GM21447 (cell line): ENCODE data around the gene KRTCAP2.
A peak's percentile ranks its signal among the peaks of the same experiment; 100 is the strongest.
"Not testable (repeated sequence)": the region's sequence is repeated elsewhere in the genome, so short reads cannot be mapped to it uniquely, and the experiment has no call there.

ENCODE experiments used
- ATAC-seq: cut with Tn5 transposase; IDR thresholded peaks from one replicate; pipeline ENCODE4 v1.9.1; 2021; ENCODE audit not compliant: unreplicated experiment

KRTCAP2 gene

DNA sequence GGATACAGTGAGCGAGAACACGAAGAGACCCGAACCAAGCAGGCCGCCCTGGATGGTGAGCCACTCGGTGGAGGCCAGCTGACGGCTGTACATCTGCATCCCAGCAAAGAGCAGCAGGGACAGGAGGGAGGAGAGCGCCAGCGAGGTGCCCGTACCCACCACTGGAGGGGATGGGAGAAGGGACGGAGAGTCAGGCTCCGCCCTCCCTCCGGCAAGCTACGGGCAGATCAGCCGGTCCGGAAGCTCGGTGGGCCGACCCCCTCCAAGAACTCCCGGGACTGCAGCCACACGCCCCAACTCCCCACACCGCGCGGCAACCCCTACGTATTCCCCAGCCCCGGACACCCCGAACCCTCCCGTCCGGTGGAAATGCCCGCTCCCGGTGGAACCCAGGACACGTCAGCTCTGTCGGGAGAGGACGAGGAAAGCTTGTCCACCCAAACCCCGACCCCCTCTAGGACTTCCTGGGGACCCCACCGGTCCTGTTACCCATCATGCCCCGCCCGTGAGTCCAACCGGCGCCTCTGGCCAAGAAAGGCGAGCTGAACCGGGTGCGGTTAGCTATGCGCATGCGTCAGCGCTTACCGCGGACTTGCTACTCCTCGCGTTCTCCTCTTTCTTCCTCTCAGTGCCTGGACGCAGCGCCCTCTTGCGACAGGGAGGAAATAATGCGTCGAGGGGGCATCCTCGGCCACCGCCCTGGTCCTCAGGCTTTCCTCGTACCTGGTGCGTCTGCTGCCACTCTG lies at the start of gene KRTCAP2:
Gene KRTCAP2 (minus strand): TSS at position 573 of the 746 bp plus-strand sequence. CDS start 80 bp downstream, at position 493.
- ATAC-seq, result peak; percentile 70

DNA sequence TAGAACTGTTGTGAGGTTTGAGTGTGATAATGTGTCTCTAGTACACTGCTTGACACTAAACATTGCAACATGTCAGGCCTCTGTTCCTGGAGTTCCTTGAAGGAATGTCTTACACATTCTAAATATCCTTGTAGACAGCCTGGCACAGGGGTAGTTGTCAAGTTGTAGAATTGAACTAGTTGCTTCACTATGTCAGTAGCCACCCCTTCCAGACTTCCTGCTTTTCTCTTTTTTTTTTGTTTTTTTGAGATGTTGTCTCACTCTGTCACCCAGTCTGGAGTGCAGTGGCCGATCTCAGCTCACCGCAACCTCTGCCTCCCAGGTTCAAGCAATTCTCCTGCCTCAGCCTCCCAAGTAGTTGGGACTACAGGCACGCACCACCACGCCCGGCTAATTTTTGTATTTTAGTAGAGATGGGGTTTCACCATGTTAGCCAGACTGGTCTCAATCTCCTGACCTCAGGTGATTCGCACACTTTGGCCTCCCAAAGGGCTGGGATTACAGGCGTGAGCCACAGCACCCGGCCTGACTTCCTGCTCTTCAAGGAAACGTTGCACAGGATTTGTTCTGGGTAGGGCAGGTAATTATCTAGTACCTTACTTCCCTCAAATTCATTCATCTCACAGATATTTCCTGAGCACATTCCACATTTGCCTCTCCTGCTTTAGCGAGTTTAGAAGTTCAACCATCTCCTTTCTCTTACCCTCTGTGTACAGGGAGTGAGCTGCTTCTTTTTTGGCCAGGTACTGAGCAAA lies 47.3 kb upstream of the KRTCAP2 start:
- not testable (repeated sequence) for ATAC-seq

DNA sequence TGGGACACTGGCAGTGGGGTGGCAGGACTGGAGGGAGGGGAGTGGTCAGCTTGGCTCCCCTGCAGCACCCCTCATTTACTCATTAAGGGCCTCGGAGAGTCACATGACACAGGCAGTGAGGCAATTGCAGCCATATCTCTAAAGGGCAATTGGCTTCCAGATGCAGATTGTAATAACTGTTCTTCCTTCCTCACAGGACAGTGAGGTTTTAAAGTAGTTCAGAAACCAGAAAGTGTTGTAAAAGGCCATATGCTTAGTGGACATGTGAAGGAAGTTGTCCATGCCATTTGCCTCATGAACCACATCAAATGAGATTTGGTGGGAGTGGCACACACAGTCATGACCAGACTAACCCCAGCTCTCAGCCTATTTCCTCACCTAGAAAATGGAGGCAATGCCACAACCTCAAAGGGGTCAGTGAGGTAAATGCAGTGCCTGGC lies 46.5 kb upstream of the KRTCAP2 start:
- ATAC-seq, result no peak

DNA sequence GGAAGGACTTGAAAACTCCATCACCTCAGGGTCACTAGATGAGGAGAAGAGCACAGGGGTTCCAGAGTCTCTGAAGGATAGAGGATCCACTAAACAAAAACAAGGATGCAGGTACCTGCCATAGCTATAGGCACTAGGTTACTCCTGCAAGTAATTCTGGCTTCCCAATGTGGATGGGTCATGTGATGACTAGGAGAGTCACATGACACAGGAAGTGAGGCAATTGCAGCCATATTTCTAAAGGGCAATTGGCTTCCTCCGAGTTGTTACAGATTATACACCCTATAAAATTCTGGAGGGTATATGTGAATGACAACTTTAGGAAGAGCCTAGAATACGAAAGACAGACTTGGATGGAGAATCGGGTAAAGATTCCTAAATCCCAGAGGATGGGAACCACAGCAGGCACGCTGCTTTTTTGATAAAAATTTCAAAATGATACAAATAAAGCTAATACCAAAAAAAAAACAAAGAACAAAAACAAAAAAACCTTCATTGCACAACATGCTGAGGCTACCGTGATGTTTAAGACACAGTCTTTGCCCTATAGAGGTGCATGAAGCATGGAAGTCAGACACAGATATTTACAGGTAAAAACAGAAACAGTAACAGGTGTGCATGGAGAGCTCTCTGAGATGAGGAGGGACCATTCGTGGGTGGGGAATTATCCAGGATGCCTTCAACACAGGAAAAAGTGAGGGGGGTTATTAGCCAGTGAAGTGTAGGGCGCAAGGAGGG lies 45.9 kb upstream of the KRTCAP2 start:
- ATAC-seq, result no peak

DNA sequence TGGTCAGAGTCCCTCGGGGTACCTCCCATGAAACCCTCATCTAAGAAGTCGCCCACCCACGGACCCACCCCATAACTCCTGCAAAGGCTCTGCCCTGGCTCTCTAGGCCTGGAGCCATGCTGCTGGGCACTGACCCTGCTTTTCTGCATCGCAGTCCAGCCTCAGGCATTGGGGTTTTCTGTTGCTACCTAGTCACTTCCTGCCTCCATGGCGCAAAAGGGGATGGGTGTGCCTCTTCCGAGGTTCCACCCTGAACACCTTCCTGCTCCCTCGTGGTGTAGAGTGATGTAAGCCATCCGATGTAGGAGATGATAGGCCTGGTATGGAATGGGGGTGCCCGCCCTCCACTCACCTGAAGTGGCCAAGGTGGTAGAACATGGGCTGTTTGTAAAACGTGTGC lies 41.6 kb upstream of the KRTCAP2 start:
- not testable (repeated sequence) for ATAC-seq

DNA sequence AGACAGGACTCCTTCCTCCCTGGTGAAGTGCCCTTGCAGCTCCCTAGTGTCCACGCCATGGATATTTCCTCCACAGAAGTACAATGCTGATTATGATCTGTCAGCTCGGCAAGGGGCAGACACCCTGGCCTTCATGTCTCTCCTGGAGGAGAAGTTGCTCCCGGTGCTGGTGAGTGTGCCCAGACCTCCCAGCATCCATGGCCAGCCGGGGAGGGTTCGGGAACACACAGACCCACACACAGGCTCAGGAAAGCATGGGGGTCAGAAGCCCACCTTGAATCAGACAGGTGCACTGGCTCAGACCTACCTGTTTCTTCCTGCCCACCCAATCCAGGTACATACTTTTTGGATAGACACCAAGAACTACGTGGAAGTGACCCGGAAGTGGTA lies 38.9 kb upstream of the KRTCAP2 start:
- ATAC-seq, result not testable (repeated sequence)

DNA sequence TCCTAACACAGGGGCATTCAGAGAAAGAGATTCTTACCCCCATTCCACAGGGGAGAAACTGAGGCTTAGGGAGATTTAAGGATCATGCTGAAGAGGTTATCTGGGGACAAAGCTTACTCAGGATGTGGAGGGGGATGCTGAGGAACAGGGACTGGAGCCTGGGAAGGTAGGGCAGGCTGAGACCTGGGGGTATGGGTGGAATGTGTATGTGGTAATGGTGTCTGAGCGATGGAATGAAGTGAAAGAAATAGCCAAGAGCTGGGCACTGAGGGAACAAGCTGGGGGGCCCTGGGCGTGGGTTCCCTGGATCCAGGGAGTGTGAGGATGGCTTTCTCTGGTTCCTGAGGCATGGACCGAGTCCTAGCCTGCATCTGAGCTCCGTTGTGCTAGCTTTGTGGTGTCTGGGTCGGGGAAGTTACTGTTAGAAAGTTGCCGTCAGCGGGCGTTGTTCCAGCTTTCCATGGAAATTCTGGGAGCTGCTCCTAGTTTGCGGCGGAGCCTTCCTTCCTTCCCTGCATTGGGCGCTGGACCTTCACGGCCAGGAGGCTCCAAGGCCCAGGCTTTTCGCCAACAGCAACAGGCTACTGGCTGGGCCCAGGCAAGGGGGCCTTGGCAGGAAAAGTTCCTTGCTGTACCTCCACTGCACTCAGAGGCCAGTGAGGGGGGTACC lies 38.4 kb upstream of the KRTCAP2 start:
- not testable (repeated sequence) for ATAC-seq

DNA sequence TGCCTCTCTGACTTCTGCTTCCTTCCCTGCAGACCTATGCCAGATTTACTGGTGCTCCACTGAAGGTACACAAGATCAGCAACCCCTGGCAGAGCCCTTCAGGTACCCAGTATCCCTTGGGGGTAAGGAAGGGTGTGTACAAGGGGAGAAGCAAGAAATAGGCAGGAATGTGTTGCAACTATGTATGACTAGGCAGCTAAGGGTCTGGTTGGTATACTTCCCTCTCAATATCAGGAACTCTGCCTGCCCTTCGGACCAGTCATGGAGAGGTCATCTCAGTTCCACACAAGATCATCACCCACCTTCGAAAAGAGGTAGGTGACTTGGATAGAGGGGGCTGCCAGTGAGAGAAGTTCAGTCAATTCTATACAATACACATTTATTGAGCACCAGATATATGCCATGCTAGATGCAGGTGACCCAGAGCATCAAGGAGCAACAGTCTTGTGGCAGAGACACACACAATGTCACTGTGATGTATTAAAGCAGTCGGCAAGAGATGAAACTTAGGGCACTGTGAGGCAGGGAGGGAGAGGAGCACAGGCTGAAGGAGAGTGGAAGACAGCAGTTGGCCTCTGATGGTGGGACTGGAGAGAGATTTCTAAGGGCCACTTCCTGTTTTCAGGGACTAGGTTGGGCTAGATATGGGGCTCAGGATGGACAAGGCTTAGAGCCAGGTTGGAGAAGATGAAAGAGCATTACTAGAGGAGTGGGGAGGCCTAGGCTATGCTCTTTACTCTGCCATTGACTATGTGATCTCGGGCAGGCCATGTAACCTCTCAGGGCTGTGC lies 37.4 kb upstream of the KRTCAP2 start:
- no peak for ATAC-seq

DNA sequence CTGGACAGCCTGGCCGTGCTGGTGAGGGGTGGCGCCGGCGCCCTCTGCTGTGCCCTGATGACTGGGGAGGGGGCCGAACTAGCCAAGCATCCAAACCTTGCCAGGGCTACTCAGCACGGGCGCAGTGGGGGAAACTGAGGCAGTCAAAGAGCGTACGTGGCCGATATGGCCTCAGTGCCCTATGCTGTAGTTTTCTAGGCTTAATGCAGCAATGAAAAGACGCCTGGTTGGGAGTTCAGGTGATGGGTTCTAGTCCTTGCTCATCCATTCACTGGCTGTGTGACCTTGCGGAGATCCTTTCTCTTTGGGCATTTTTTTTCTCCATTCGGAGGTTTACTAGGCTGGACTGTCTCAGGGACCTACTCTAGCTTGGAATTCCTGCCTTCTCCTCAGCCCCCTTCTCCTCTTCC lies 36.2 kb upstream of the KRTCAP2 start:
- ATAC-seq, result no peak

DNA sequence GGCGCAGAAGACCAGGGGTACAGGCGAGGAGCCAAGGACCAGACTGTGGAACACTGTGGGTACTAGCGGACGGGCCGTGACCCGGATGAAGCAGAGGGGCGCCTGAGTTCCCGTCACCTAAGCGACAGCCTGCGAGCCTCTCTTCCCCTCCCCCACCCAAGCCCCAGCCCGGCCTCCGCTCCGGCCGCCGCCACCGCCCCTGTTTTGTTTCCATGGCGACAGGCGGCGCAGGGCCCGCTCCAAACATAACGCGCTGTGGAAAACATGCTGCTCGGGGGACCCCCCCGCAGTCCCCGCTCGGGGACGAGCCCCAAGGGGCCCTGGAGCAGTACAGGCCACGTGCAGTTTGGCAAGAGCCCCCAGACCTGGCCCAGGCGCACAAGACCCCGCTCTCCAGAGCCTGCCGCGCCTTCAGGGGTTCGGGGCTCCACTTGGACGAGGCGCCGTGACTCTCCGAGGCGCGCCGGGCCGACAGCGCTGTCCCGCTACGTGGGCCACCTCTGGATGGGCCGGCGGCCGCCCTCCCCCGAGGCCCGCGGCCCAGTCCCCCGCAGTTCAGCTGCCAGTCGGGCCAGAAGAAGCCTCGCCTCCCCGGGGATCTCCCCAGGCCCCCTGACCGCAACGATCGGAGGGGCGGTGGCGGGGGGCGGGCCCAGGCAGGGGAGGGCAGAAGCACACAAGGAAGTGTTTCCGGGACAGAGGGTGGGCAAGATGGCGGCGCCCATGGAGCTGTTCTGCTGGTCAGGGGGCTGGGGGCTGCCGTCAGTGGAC lies 35.6 kb upstream of the KRTCAP2 start, which contains the start of gene MTX1:
Gene MTX1 (plus strand): TSS at position 155 of the 771 bp plus-strand sequence. CDS start 110 bp downstream, at position 265.
- peak; percentile 76 for ATAC-seq

DNA sequence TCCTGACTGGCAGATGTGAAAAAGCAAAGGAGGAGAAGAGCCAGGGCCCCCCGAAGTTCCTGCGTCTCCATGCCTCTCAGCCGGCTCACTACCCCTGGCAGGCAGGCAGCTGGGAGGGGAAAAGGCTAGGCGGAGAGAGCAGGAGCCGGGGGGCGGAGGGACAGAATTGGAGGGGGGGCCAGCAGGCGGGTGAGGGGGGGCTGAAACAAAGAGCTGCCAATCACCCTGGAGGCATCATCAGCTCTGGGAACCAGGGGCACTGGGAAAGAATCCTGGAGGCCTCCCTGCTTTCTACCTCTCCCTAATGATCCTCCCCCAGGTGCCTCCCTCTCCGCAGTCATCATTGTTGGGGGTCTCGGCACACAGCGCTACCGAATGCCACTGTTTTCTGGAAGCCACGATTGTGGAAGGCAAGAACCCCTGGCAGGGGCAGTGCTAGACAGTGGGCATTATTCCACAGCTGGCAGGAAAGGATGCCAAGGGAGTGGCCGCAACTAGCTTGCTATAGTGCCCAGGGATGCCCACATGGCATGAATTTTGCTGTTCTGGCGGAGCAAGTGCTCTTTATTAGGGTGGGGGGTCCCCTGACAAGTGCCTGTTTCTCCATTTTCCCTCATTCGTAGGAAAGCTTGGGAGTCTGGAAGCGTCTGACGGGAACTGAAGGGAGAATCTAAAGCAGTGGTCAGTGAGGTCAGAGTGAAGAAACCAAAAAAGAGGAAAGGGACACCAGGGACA lies 34.9 kb upstream of the KRTCAP2 start, which contains the start of gene THBS3:
Gene THBS3 (minus strand): TSS at position 92 of the 735 bp plus-strand sequence. CDS start 21 bp downstream, at position 71.
- ATAC-seq, result no peak

DNA sequence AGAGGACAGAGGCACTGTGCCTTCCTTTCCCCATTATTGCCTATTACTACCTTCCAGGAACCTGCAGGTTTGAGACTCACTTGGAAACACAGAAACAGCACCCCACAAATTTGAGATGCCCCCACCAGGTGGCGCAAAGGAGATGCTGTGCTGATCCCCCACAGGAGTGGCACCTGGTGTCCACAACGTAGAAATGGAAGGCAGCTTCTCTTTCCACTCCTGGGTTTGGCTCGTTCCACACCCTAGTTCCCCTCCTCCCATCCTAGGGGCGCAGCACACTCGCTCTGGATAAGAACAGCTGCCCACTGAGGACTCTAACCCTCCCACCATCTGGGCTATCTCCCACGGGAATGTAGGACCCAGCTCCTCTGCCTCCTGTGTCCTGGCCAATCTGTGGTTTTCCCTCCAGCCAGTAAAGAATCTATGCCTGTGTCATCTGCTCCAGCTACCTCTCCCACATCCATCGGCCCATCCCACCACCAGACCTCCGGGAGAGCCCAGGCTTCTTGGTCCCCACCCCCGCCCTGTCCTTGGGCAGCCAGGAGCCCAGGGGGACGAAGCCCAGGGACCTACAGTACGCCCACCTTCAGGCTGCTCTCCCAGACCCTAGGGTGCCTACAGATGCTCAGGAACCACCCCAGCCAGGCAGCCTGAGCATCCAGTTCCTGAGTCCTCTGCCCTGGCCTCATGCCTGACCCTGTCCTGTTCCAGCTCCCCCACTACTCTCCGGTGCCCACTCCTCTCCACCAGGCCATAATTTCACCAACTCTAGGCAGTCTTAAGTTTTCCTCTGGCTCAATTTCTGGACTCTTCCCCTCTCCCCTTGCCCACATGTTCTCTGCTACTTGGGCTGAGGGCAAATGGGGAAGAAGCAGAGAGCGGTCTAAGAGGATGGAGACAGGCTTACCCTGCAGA lies 34.0 kb upstream of the KRTCAP2 start:
- ATAC-seq, result no peak

DNA sequence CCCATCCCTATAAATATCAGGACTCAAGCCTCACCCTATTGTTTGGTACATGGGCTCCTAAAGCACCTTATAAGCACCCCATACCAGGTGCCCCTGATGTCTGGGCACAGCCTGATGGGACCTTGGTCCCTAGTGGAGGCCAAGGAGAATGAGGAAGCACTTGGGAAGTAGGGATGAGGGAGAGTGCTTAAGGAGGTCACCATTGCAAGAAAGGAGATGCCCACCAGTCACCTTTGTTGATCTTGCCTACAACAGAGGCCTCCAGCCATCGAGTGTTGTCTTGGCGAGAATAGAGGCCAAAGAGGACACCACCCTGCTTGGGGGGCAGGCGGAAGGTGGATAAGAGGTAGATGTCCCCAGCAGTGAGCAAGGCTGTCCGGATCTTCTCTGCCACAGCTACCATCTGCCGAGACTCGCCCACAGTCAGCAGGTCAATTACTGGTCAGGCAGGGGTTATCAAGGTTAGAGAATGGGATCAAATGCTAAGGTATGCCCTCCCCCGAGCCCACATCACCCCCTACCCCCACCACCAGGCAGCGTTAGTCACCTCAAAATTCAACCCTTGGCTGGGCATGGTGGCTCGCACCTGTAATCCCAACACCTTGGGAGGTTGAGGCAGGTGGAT lies 33.0 kb upstream of the KRTCAP2 start:
- ATAC-seq, result no peak

DNA sequence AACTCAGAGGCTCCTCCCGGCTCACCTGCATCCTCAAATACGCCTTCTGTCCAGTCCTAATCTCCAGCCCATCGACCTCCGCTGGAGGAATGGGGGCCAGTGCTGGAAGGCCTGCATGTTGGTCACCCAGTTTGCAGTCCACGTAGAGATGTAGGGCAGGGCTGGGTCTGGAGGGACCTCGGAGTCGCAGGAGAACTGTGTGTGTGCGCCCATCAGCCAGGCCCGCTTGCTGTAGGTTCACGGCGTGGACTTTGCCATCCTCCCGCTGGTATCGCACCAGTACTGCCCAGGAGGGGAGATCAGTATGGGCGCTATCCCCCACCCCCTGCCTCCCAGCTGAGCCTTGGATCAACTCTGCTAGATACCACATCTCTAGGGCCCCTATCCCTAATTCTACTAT lies 31.9 kb upstream of the KRTCAP2 start:
- ATAC-seq, result no peak

DNA sequence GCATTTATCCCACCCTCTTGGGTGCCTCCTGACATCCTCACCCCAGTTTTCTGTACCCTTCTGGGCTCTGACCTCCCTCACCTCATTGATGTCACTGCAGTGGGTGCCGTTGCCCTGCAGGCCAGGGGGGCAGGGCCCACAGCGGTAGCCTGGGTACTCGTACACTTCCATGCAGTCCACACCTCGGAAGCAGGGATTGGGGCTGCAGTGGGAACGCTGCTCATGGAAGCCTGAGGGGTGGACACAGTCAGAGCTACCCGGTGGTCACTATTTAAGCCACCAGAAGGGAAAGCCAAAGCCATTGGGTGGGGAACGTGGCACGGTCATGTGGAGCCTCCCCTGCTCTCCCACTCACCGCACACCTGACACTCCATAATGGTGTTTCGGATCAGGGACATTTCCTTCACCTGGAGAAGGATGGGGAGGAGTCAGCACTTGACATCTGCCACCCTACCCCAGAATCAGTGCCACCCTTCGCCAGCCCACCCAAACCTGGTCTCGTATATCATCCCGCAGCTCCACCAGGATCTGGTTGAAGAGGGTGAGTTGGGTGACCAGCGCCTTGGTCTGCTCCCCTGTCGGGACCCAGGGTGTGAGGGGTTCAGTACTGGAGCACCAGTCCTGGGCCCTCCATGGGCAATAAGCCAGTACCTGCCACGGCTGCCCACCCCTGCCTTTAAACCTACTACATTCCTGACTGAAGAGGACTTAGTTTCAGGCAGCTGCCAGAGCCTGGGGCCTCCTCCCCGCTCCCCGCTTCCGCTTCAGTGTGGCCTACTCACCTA lies 29.8 kb upstream of the KRTCAP2 start:
- ATAC-seq, result no peak

DNA sequence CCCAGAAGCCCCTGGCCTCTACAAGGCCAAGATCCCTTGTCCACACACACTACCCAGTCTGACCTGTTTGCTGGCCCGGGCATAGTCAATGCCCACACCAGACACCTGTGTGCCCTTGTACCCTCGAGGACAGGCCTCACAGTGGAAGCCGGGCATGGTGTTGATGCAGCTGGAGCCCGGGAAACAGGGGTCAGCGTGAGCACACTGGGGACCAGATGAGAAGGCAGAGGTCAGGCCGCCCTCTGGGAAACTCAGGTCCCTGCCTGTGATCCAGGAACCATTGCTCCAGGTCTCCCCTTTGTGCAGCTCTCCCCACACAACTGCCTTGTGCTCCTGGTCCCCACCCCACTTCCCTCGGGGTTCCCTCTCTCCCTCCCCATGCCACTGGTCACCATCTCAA lies 29.1 kb upstream of the KRTCAP2 start:
- no peak for ATAC-seq
